Neuronal stem cell (in vitro differentiated cells): ENCODE measurements around the gene ZCWPW2.

ENCODE experiments used
- DNase-seq: peaks from one replicate; pipeline ENCODE4 v3.0.0-alpha.2; 2013; ENCODE audit warnings: low spot score
- H2AFZ ChIP-seq: one replicate; pipeline ENCODE4 v1.6.1; 2013; ENCODE audit warnings: mild to moderate bottlenecking, low read length, inconsistent platforms
- H2AK5ac ChIP-seq: 2 replicates; pipeline ENCODE4 v1.6.1; 2013; ENCODE audit warnings: low read depth, mild to moderate bottlenecking, inconsistent platforms, low read length, moderate library complexity, mixed read lengths
- H2BK120ac ChIP-seq: 2 replicates; pipeline ENCODE4 v1.6.1; 2013; ENCODE audit warnings: low read depth, mild to moderate bottlenecking, inconsistent platforms, low read length, moderate library complexity, mixed read lengths
- H2BK12ac ChIP-seq: one replicate; pipeline ENCODE4 v1.6.1; 2013; ENCODE audit warnings: low read length, inconsistent platforms
- H2BK15ac ChIP-seq: 2 replicates; pipeline ENCODE4 v1.6.1; 2013; ENCODE audit warnings: mild to moderate bottlenecking, low read length, inconsistent platforms, mixed read lengths
- H2BK5ac ChIP-seq: one replicate; pipeline ENCODE4 v1.6.1; 2013; ENCODE audit warnings: inconsistent platforms, mild to moderate bottlenecking, low read length, moderate library complexity
- H3K14ac ChIP-seq: one replicate; pipeline ENCODE4 v1.6.1; 2013; ENCODE audit warnings: low read length, inconsistent platforms
- H3K18ac ChIP-seq: 2 replicates; pipeline ENCODE4 v1.6.1; 2013; ENCODE audit warnings: low read length, inconsistent platforms
- H3K23ac ChIP-seq: 2 replicates; pipeline ENCODE4 v1.6.1; 2013; ENCODE audit warnings: low read depth, mild to moderate bottlenecking, mixed read lengths, low read length, inconsistent platforms; ENCODE audit not compliant: poor library complexity
- H3K27ac ChIP-seq: replicated peaks from 3 replicates; pipeline ENCODE4 v1.5.1; 2013; ENCODE audit warnings: low read length, inconsistent platforms
- H3K27me3 ChIP-seq, 3 experiments: 2 replicates each; pipeline ENCODE4 v1.6.1; 2013; ENCODE audit warnings: low read length in 3 of 3, mild to moderate bottlenecking in 2 of 3, inconsistent platforms in 1 of 3, low read depth in 1 of 3, mixed read lengths in 1 of 3, moderate library complexity in 1 of 3; ENCODE audit not compliant: control insufficient read depth in 3 of 3, insufficient read depth in 3 of 3
- H3K36me3 ChIP-seq, 2 donors: replicated peaks in 1 of 2; 2 replicates each; pipeline ENCODE4 v1.6.1; 2013; ENCODE audit warnings: low read length in 2 of 2; ENCODE audit not compliant: control insufficient read depth in 2 of 2, insufficient read depth in 2 of 2
- H3K4ac ChIP-seq: 2 replicates; pipeline ENCODE4 v1.6.1; 2013; ENCODE audit warnings: inconsistent platforms, mild to moderate bottlenecking, low read length, moderate library complexity
- H3K4me1 ChIP-seq, 2 donors: 1 replicate in 1 of 2; 2 replicates in 1 of 2; pipeline ENCODE4 v1.6.1; 2013; ENCODE audit warnings: low read length in 2 of 2, low read depth in 1 of 2; ENCODE audit not compliant: control insufficient read depth in 2 of 2, insufficient read depth in 1 of 2
- H3K4me2 ChIP-seq: one replicate; pipeline ENCODE4 v1.6.1; 2013; ENCODE audit warnings: mild to moderate bottlenecking, low read length, inconsistent platforms; ENCODE audit not compliant: insufficient read depth, poor library complexity, severe bottlenecking
- H3K4me3 ChIP-seq, 2 donors: 2 replicates each; pipeline ENCODE4 v1.5.1; 2013; ENCODE audit warnings: low read length in 2 of 2, mild to moderate bottlenecking in 2 of 2, inconsistent platforms in 1 of 2, moderate library complexity in 1 of 2
- H3K79me1 ChIP-seq: one replicate; pipeline ENCODE4 v1.6.1; 2013; ENCODE audit warnings: low read depth, mild to moderate bottlenecking, inconsistent platforms, low read length, moderate library complexity
- H3K9ac ChIP-seq: one replicate; pipeline ENCODE4 v1.6.1; 2013; ENCODE audit warnings: mild to moderate bottlenecking, low read depth, low read length, inconsistent platforms; ENCODE audit not compliant: poor library complexity
- H3K9me3 ChIP-seq, 2 donors: replicated peaks in 1 of 2; 2 replicates each; pipeline versions ENCODE3 to v1.6.1; 2013; ENCODE audit warnings: low read length in 2 of 2, mild to moderate bottlenecking in 2 of 2, inconsistent platforms in 1 of 2, low read depth in 1 of 2, mixed read lengths in 1 of 2, moderate library complexity in 1 of 2; ENCODE audit not compliant: control insufficient read depth in 2 of 2, insufficient read depth in 1 of 2
- H4K8ac ChIP-seq: one replicate; pipeline ENCODE4 v1.6.1; 2013; ENCODE audit warnings: low read depth, mild to moderate bottlenecking, inconsistent platforms, low read length, moderate library complexity
- H4K91ac ChIP-seq: one replicate; pipeline ENCODE4 v1.6.1; 2013; ENCODE audit warnings: low read length, low read depth, mild to moderate bottlenecking, inconsistent platforms; ENCODE audit not compliant: poor library complexity
- WGBS, 2 donors: extraction: QIAGEN DNeasy Blood & Tissue Kit; methylation state at CpG; one replicate each; pipeline ENCODE4 v1.1.7; 2013; ENCODE audit warnings: missing lambda C conversion rate in 2 of 2, mixed read lengths in 1 of 2; ENCODE audit not compliant: insufficient read length in 2 of 2, insufficient replicate concordance in 1 of 2; ENCODE audit errors: extremely low coverage in 2 of 2; 5-methylcytosine and 5-hydroxymethylcytosine counted together

The ZCWPW2 gene

GRCh38 chr3:28345690-28346089 lies 2.8 kb upstream of the ZCWPW2 start:
- Histone ChIP-seq H2AK5ac (no peak overlapping the region), H3K18ac (no peak overlapping the region), H3K9ac (no peak overlapping the region), H3K23ac (no peak overlapping the region), H3K36me3 (peaks cover 0 to 6% of the 10 kb centered on the region in 2 donors), H2BK12ac (no peak overlapping the region), H3K4me3 (no peak overlapping the region), H2BK120ac (no peak overlapping the region), H2AFZ (no peak overlapping the region), H3K4me1 (peaks cover 0 to 7% of the 10 kb centered on the region in 2 donors), H4K8ac (no peak overlapping the region), H3K4ac (no peak overlapping the region), H3K14ac (no peak overlapping the region), H3K79me1 (peaks cover 2% of the 10 kb centered on the region), H2BK5ac (no peak overlapping the region), H3K27me3 (no peaks in the 10 kb centered on the region), H3K27ac (no peak overlapping the region), H2BK15ac (no peak overlapping the region), H3K4me2 (no peak overlapping the region), H3K9me3 (no peaks in the 10 kb centered on the region), H4K91ac (no peak overlapping the region)
- no peak for DNase-seq
- WGBS, 2 donors = no CpG with 5 or more reads among the region's 1 CpG

- no peak overlapping the region for H4K8ac ChIP-seq
- WGBS, 2 donors = no CpG with 5 or more reads among the region's 16 CpGs
- no peak overlapping the region for H2BK12ac ChIP-seq
- peaks cover 2% of the 10 kb centered on the region for H3K79me1 ChIP-seq
- no peaks in the 10 kb centered on the region for H3K27me3 ChIP-seq
- no peak overlapping the region for H3K9ac ChIP-seq
- H2AFZ ChIP-seq = peak overlapping the region; percentile 99
- no peak overlapping the region for H3K4ac ChIP-seq
- H3K4me1 ChIP-seq = peaks cover 0 to 7% of the 10 kb centered on the region in 2 donors
- H3K27ac ChIP-seq = no peak overlapping the region
- no peak overlapping the region for H4K91ac ChIP-seq
- H3K4me2 ChIP-seq = peak overlapping the region; percentile 71
- no peak overlapping the region for H2AK5ac ChIP-seq
- H3K4me3 ChIP-seq = peak overlapping the region; percentile 83 to 96
- H3K36me3 ChIP-seq = no peaks in the 10 kb centered on the region
- H2BK15ac ChIP-seq = no peak overlapping the region
- peak overlapping the region; percentile 91 for H3K23ac ChIP-seq
- no peak overlapping the region for H3K18ac ChIP-seq
- no peak overlapping the region for H3K14ac ChIP-seq
- no peak overlapping the region for H2BK5ac ChIP-seq
- H3K9me3 ChIP-seq = no peaks in the 10 kb centered on the region
- no peak overlapping the region for H2BK120ac ChIP-seq
- DNase-seq = no peak
Observed at GRCh38 chr3:28347374-28348264, 902 bp upstream of the ZCWPW2 start.

- no CpG with 5 or more reads among the region's 16 CpGs for WGBS, 2 donors
- H3K4me3 ChIP-seq = peak overlapping the region; percentile 83 to 96
- no peak overlapping the region for H4K8ac ChIP-seq
Observed at GRCh38 chr3:28348265-28348628, 274 bp upstream of the ZCWPW2 start.

GRCh38 chr3:28349469-28350000 lies 1.0 kb downstream of the ZCWPW2 start:
- no peaks in the 10 kb centered on the region for H3K36me3 ChIP-seq
- peak overlapping the region; percentile 69 for H3K4me2 ChIP-seq
- peaks cover 0 to 6% of the 10 kb centered on the region in 2 donors for H3K9me3 ChIP-seq
- H3K4me1 ChIP-seq = peaks cover 0 to 7% of the 10 kb centered on the region in 2 donors
- H3K18ac ChIP-seq = peak overlapping the region; percentile 97
- H3K4me3 ChIP-seq = peak overlapping the region; percentile 83 to 96
- H3K4ac ChIP-seq = no peak overlapping the region
- WGBS, 2 donors = 100% methylated on average over 1 of the region's 13 CpGs; no CpG with 5 or more reads in 1 of the 2 donors
- no peak for DNase-seq
- no peak overlapping the region for H2BK120ac ChIP-seq
- H3K79me1 ChIP-seq = peaks cover 2% of the 10 kb centered on the region
- H3K23ac ChIP-seq = peak overlapping the region; percentile 91
- H4K8ac ChIP-seq = no peak overlapping the region
- H2BK12ac ChIP-seq = no peak overlapping the region
- no peak overlapping the region for H3K14ac ChIP-seq
- no peaks in the 10 kb centered on the region for H3K27me3 ChIP-seq
- peak overlapping the region; percentile 99 for H2AFZ ChIP-seq
- H2BK15ac ChIP-seq = no peak overlapping the region
- H3K9ac ChIP-seq = peak overlapping the region; percentile 93
- no peak overlapping the region for H2AK5ac ChIP-seq
- no peak overlapping the region for H4K91ac ChIP-seq
- H3K27ac ChIP-seq = peak overlapping the region; percentile 96
- peak overlapping the region; percentile 69 for H2BK5ac ChIP-seq

More at GRCh38 chr3:28348265-28348628, 274 bp upstream of the ZCWPW2 start:
- no peak overlapping the region for H2BK12ac ChIP-seq
- no peaks in the 10 kb centered on the region for H3K36me3 ChIP-seq
- DNase-seq = no peak
- H2BK120ac ChIP-seq = no peak overlapping the region
- peaks cover 0 to 7% of the 10 kb centered on the region in 2 donors for H3K4me1 ChIP-seq
- peak overlapping the region; percentile 99 for H2AFZ ChIP-seq
- H3K23ac ChIP-seq = peak overlapping the region; percentile 91
- no peaks in the 10 kb centered on the region for H3K27me3 ChIP-seq
- H3K27ac ChIP-seq = peak overlapping the region; percentile 96
- peaks cover 2% of the 10 kb centered on the region for H3K79me1 ChIP-seq
- H3K14ac ChIP-seq = no peak overlapping the region
- peak overlapping the region; percentile 71 for H3K4me2 ChIP-seq
- H2BK5ac ChIP-seq = peak overlapping the region; percentile 69
- H4K91ac ChIP-seq = no peak overlapping the region
- H2AK5ac ChIP-seq = no peak overlapping the region
- H3K9me3 ChIP-seq = peaks cover 0 to 1% of the 10 kb centered on the region in 2 donors
- no peak overlapping the region for H2BK15ac ChIP-seq
- H3K4ac ChIP-seq = no peak overlapping the region
- H3K9ac ChIP-seq = peak overlapping the region; percentile 93
- peak overlapping the region; percentile 99 for H3K18ac ChIP-seq
